Stimulated activated CD4-positive, alpha-beta T cell treated with anti-CD3 and anti-CD28 coated beads, Interleukin-12 subunit alpha, Interleukin-12 subunit beta, amount 100 ng/mL, for 48 hours (primary cell): ENCODE measurements around the gene NUAK1.
A peak's percentile ranks its signal among the peaks of the same experiment; 100 is the strongest.

Source experiments
- DNase-seq, 3 donors: peaks; one replicate each; pipeline ENCODE4 v3.0.0-alpha.2; 2020; ENCODE audit warnings: low read depth in 2 of 3, low spot score in 1 of 3

Gene NUAK1

GRCh38 chr12:106131676-106132075, 7.1 kb downstream of the NUAK1 start:
- no peak for DNase-seq

- DNase-seq: no peak
Measured at GRCh38 chr12:106130474-106131113, 8.2 kb downstream of the NUAK1 start.

DNA sequence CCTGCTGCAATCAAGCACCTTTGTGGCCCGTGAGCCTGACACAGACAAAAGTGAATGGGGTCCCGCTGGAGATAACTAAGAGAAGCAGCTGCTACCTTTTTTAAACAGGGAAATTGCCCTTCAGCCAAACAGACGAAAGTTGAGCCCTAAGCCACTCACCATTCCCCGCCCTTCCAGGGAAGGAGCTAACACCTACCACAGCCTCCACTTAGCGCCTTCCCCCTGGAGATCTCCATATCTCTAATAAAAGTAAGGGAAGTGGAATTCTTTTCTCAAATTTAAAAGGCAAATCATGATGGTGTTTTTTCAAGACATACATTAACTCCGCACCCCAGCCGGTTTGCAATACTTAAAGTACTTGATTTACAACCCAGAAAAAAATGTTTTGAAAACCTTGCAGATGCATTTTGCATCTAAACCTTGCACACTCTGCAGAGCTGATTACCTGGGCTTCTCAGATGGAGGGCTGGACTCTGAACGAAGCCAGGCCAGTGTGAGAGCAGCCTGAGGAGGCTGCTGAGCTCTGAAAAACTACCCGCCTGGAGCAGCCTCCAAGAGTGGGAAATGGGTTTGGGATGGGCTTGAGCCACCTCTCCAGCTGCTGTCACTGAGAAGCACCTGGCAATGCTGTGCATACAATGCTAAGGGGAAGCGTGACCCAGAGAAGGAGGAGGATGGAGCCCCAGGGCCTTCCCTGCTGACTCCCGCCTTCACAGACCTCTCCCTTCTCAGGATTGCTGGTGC, 10.0 kb downstream of the NUAK1 start:
- no peak for DNase-seq

DNA sequence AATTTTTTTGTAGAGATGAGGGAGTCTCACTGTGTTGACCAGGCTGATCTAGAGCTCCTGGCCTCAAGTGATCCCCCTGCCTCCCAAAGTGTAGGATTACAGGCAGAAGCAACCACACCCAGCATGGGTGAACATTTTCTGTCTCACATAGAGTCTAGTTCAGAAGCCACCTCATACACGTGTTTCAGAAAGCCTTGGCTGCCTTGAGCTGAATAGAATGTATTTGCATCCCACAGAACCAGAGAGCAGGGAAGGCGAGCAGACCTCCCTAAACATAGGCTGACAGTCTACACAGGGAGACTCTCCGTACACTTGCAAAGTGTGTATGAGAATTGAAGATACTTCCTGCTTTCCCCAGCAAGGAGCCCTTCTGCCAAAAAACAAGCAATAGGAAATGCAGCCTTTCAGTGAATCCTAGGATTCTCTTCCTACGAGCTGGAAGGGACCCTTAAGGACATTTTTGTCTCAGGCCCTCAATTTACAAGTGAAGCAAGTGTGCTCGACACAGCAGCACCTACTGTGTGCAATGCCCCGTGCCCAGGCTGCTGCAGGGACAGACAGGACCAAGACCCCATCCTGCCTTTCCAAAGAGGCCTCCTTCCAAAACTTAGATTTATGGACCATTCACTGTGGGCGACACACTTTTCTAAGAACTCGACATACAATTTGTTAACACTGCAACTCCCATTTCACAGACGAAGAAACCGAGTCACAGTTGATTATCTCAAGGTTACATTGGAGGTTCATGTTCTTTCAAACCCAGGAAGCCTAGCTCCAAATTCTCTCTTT, 11.2 kb downstream of the NUAK1 start:
- no peak for DNase-seq

- DNase-seq: no peak
Measured at GRCh38 chr12:106126441-106127337, 12.1 kb downstream of the NUAK1 start.

- DNase-seq: no peak
Measured at GRCh38 chr12:106125351-106126095, 13.2 kb downstream of the NUAK1 start.

DNA sequence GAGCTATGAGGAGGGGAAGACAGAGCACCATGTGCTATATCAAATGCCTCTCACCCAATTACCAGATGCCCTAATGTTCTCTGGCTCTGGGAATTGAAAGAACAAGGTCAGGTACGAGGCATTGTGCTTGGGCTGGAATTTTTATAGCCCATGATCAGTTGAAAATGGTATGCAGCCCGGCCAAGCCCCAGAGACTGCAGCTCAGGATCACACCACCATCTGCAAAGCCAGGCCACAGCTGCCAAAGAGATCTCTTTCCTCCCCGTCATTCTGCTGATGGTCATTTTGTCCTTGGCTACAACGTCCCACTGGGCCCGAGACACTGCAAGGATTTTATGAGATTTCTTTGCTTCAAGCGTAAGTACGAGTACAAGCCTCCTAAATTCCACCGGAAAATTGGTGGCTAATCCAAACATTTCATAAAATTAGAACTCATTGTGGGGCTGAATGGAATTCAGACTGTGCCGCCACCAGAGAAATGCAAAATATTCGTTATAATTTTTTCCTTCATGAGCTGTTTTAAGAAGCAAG, 15.1 kb downstream of the NUAK1 start:
- DNase-seq: no peak

DNA sequence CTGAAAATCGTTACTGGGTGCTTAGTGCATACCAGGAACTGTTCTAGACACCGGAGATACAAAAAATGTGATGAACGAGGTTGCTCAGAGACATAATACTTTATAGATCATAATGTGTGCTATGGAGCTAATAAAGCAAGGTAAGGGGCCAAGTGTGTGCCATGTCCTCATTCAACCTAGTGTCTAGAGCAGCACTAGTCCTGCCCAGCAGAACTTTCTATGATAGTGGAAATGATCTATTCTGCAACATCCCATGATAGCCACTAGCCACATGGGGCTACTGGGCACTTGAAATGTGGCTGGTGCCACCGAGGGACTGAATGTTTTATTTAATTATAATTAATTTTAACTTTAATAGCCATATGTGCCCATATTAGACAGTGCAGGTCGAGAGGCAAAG, 15.6 kb downstream of the NUAK1 start:
- DNase-seq: no peak

GRCh38 chr12:106122004-106122403, 16.8 kb downstream of the NUAK1 start:
- DNase-seq: no peak

DNA sequence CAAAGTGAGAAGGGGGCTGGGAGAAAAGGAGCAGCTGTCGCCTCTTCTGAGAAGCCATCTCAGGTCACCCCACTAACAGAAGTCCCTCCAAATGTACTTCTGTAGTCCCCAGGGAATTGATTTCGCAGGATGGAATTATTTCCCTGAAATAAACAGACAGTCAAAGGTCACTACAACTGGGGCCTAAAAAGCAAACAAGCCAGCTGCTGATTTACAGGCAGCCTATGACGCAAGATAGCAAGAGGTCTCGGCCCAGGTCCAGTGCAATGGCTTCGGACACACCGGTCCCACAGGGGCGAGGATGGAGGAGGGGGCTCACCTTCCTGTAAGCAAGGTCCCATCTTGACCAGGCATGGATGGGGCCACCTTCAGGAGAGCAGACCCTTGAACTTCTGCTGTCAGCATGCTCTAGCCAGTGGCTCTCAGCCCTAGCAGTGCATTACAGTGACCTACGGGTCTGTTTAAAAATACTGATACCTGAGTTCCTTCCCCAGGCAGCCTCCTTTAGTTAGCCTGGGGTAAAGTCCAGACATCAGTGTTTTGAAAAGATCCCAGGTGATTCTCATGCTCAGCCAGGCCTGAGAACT, 18.1 kb downstream of the NUAK1 start:
- no peak for DNase-seq

- DNase-seq: no peak
Measured at GRCh38 chr12:106119301-106119700, 19.5 kb downstream of the NUAK1 start.

DNA sequence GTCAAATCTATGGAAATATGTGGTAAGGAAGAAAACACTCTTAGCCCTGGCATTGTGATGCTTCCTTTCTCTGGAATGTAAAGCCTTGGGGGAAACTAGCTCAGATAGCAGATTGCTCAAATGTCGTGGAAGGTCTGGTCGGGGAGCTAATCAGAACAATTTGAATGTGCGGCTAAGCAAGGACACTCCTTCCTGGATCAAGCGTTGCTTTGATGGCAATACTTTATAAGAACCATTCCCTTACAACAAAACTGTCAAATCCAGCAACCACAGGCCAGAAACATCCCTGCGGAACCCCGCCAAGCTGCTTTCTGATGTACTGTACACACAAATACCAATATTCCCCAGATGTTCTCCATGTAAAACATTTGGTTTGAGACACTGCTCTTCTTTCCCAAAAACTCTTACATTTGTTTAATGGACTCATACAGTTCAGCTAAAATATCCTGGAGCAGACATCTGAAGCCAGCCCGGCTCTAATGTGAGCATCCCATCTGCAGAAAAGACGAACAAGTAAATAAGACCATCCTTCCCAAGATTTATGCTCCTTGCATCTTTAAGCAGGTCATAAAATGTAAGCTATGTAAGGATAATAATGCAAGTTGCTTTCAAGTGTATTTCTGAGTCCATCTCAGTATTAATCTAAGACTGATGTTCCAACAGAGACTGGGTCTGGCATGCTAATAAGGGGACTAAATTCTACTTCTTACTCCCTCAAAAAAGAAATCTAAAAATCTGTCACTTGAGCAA, 20.2 kb downstream of the NUAK1 start:
- no peak for DNase-seq

GRCh38 chr12:106115440-106115839, 23.3 kb downstream of the NUAK1 start:
- no peak for DNase-seq

DNA sequence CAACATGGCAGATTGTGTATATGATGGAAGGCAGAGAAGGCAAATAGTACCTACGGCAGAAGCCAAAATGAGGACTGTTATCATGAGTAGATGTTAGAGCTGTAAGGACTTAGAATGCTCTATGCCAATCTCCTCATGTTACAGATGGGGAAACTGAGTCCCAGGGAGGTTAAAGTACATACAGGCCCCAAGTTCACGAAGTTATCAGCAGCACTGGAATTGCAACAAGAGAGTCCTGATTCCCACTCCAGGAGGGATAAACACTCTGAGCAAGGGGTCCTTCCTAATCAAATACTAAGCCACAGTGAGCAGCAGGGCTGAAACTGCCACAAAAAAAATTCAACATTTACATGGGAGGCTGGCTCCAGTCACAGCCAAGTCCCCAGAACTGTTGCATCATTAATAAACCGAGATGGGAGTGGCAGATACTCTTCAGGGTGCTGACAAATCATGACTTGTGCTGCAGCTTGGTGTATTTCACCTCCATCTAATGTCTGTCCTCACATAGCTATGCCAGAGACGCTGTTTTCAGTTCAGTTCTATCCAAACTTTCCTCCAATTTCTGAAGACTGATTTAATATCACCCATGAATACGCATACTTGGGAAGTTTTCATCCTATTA, 24.2 kb downstream of the NUAK1 start:
- no peak for DNase-seq

GRCh38 chr12:106113824-106114446, 24.8 kb downstream of the NUAK1 start:
- DNase-seq: no peak

DNA sequence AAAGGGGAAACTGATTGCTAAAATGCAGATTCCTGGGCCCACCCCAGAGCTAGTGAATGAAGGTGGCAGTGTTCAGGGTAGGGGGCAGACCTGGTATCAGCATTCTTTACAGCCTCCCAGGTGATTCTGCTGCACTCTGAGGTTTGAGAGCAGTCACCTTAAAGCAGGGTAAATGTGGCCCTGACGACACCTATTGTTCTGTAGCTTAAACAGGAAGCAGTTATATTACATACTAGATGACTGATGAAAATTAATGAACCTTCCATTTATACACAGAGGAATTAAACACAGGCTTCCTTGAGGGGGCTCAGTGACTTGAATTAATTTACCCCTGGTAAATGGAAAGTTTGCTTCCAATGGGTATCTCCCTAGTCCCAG, 25.3 kb downstream of the NUAK1 start:
- DNase-seq: no peak

- DNase-seq: peak in 2 of 3 donors; percentile 6 to 17
Measured at GRCh38 chr12:106113042-106113441, 25.7 kb downstream of the NUAK1 start.

DNA sequence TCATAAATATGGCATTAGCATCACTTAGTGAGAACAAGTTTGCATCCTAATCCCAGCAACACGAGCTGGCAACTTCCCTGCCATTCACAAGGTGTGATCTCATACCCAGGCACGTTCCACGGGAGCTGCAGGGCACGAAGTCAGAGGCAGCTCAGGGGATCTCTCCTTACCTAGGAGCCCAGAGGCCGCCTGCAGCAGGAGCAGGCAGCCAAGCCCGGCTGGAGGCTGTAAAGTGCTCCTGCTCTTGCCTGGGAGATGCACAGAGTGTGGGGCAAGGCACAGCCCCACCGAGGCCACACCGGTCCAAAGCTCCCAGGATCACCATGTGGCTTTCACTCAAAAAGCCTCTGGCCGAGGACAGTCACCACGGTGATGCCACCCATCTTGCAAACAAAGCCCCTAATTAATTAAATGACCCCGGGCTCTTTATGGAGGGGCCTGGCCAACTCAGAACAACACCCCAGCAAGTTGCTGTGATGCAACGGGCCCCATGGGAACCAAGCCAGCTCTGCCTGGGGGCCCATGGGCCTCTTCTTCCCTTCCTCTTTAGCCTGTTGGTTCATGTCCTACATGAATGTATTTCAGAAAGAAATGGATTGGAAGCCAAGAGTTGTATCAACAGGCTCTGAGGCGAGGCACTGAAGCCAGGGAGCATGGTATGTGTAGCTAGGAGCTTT, 26.5 kb downstream of the NUAK1 start:
- DNase-seq: no peak
